ENCODE results near the gene SDF4.

DNA sequence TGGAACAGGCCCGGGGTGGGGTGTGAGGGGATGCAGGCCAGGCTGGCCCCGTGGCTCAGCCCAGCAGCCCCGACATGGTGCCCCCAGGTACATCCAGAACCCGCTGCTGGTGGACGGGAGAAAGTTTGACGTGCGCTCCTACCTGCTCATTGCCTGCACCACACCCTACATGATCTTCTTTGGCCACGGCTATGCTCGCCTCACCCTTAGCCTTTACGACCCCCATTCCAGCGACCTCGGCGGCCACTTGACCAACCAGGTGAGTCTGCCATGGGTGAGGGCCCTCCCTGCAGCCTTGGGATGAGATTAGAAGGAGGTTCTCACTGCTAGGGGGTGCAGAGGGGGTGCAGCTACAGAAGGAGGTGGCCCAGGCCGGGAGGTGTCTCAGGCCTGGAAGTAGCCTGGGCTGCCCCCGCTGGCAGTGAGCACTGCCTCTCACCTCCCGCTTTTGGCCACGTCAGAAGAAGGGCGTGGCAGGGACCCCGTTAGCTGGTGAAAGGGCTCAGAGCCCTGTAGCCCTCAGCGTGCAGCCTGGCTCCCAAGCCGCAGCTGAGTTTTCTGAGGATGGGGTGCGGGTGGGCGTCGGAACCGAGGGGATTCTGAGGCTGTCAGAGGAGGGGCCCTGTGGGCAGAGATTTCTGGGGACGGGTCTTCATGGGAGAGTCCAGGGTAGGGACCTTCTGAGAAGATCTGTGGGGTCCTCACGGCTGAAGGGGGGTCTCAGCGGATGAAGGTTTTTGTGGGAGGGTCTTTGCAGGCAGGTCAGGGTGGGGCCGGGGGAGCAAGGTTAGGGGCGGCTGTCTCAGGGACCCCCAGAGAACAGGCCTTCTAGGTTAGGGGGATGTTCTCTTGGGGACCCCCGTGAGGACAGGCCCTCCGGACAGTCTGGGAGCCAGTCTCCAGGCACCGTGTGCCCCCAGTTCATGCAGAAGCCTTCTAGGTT is 47.7 kb downstream of the SDF4 start:
- TF ChIP-seq CTCF (IDR thresholded peaks at IDR 0.05; ENCODE audit: low read length) (no peak), EZH2 (IDR thresholded peaks at IDR 0.05; ENCODE audit: borderline replicate concordance, low read length) (no peak)

All from OCI-LY1 (cell line).